ENCODE results near the gene MAN2C1.

The MAN2C1 gene

DNA sequence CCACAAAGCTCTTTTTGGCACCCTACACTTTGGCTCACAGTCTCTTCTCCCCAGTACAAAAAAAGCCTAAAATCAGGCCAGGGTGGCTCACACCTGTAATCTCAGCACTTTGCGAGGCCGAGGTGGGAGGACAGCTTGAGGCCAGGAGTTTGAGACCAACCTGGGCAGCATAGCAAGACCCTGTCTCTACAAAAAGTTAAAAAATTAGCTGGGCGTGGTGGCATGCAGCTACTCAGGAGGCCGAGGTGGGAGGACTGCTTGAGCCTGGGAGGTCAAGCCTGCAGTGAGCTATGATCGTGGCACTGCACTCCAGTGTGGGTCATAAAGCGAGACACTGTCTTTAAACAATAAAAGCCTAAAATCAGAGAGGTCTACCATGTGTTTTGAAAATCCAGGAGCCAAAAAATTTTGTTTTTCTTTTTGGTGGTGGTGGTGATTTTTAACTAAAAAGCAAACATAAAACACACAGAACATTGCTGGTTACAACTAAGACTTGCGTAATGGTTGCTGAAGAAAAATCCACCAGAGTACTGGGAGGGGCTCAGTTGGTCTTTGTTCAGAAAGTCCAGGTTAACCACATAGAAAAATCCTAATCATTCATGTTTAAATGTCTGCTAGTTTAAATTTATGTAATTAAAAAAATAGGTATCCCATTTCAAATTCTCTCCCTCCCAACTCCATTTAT, 1.6 kb upstream of the MAN2C1 start:
- Histone ChIP-seq H3K9me3 (ENCODE audit: control insufficient read depth, insufficient read depth, low read depth, low read length) (no peaks in the 10 kb centered on the region), H3K36me3 (ENCODE audit: control insufficient read depth in 2 of 2, insufficient read depth in 1 of 2, low read length in 2 of 2) (peaks cover 49 to 56% of the 10 kb centered on the region in 2 experiments), H3K4me1 (ENCODE audit: control insufficient read depth, insufficient read depth, low read length) (peaks cover 8% of the 10 kb centered on the region), H3K27ac (ENCODE audit: extremely low read depth, low read depth, low read length) (no peak overlapping the region), H3K4me3 (ENCODE audit: low read depth, low read length) (no peak overlapping the region)
- POLR2A ChIA-PET = interaction anchor here (0.5 to 5.8 kb wide), 9 partner anchors 17 to 521 kb away, joined by 3 to 242 read pairs (median 5); partner anchors contain the start of genes COMMD4, IMP3 and SIN3A
- CTCF ChIA-PET = interaction anchor here (0.6 to 5.3 kb wide), 12 partner anchors 12 to 432 kb away, joined by 3 to 66 read pairs (median 5); partner anchors contain the start of gene SNX33
- peak; percentile 98 for TF ChIP-seq ZNF121 (tag by site-specific recombination; IDR thresholded peaks at IDR 0.05)
- TF ChIP-seq, protein P1, sequence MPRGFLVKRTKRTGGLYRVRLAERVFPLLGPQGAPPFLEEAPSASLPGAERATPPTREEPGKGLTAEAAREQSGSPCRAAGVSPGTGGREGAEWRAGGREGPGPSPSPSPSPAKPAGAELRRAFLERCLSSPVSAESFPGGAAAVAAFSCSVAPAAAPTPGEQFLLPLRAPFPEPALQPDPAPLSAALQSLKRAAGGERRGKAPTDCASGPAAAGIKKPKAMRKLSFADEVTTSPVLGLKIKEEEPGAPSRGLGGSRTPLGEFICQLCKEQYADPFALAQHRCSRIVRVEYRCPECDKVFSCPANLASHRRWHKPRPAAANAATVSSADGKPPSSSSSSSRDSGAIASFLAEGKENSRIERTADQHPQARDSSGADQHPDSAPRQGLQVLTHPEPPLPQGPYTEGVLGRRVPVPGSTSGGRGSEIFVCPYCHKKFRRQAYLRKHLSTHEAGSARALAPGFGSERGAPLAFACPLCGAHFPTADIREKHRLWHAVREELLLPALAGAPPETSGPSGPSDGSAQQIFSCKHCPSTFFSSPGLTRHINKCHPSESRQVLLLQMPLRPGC (tag by site-specific recombination; IDR thresholded peaks at IDR 0.05) = no peak

DNA sequence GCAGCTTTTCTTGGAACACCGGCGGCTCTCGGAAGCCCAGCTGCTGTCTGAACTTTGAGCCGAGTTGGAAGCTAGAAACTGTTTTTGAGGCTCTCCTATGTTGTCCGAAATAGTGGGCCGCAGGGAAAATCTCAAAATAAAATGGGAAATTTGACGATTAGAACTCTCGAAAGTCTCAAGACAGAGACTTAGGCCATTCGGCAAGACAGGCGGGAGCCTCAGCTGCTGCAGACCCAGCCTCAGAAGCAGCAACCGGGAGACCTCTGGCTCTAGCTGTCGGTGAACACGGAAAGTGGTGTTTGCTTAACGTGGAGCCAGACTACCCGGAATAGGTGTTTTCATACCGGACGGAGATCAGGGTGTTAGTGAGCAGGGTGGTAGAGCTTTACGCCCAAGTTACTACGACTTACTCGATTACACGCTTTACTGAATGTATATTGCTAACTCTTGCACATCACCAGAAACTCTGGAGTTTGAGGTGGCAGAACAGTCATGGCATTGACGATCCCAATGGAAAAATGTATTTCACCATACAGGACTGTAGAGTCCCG, 357 bp upstream of the MAN2C1 start:
- TF ChIP-seq, protein P2, sequence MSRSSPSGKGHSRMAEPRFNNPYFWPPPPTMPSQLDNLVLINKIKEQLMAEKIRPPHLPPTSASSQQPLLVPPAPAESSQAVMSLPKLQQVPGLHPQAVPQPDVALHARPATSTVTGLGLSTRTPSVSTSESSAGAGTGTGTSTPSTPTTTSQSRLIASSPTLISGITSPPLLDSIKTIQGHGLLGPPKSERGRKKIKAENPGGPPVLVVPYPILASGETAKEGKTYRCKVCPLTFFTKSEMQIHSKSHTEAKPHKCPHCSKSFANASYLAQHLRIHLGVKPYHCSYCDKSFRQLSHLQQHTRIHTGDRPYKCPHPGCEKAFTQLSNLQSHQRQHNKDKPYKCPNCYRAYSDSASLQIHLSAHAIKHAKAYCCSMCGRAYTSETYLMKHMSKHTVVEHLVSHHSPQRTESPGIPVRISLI (tag by site-specific recombination; IDR thresholded peaks at IDR 0.05) = no peak
- peak; percentile 49; the same call in 1 of the 2 replicates for TF ChIP-seq ZNF16 (tag by site-specific recombination; IDR thresholded peaks at IDR 0.05; ENCODE audit: low read depth)
- 0 out of 2 replicates have a peak, but pooled peaks have one; percentile 15 for TF ChIP-seq ZFP37 (tag by site-specific recombination; IDR thresholded peaks at IDR 0.05)
- TF ChIP-seq ZNF24 (tag by site-specific recombination; IDR thresholded peaks at IDR 0.05) = peak; percentile 21; the same call in 1 of the 2 replicates
- peak; percentile 97 for TF ChIP-seq ZNF600 (tag by site-specific recombination; IDR thresholded peaks at IDR 0.05)
- TF ChIP-seq, protein P3, sequence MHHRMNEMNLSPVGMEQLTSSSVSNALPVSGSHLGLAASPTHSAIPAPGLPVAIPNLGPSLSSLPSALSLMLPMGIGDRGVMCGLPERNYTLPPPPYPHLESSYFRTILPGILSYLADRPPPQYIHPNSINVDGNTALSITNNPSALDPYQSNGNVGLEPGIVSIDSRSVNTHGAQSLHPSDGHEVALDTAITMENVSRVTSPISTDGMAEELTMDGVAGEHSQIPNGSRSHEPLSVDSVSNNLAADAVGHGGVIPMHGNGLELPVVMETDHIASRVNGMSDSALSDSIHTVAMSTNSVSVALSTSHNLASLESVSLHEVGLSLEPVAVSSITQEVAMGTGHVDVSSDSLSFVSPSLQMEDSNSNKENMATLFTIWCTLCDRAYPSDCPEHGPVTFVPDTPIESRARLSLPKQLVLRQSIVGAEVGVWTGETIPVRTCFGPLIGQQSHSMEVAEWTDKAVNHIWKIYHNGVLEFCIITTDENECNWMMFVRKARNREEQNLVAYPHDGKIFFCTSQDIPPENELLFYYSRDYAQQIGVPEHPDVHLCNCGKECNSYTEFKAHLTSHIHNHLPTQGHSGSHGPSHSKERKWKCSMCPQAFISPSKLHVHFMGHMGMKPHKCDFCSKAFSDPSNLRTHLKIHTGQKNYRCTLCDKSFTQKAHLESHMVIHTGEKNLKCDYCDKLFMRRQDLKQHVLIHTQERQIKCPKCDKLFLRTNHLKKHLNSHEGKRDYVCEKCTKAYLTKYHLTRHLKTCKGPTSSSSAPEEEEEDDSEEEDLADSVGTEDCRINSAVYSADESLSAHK (tag by site-specific recombination; IDR thresholded peaks at IDR 0.05) = peak; percentile 93
- 0 out of 2 replicates have a peak, but pooled peaks have one; percentile 2 for TF ChIP-seq ZNF843 (tag by site-specific recombination; IDR thresholded peaks at IDR 0.05)
- TF ChIP-seq ZBTB20 (tag by site-specific recombination; IDR thresholded peaks at IDR 0.05) = peak; percentile 93
- TF ChIP-seq, protein P4, sequence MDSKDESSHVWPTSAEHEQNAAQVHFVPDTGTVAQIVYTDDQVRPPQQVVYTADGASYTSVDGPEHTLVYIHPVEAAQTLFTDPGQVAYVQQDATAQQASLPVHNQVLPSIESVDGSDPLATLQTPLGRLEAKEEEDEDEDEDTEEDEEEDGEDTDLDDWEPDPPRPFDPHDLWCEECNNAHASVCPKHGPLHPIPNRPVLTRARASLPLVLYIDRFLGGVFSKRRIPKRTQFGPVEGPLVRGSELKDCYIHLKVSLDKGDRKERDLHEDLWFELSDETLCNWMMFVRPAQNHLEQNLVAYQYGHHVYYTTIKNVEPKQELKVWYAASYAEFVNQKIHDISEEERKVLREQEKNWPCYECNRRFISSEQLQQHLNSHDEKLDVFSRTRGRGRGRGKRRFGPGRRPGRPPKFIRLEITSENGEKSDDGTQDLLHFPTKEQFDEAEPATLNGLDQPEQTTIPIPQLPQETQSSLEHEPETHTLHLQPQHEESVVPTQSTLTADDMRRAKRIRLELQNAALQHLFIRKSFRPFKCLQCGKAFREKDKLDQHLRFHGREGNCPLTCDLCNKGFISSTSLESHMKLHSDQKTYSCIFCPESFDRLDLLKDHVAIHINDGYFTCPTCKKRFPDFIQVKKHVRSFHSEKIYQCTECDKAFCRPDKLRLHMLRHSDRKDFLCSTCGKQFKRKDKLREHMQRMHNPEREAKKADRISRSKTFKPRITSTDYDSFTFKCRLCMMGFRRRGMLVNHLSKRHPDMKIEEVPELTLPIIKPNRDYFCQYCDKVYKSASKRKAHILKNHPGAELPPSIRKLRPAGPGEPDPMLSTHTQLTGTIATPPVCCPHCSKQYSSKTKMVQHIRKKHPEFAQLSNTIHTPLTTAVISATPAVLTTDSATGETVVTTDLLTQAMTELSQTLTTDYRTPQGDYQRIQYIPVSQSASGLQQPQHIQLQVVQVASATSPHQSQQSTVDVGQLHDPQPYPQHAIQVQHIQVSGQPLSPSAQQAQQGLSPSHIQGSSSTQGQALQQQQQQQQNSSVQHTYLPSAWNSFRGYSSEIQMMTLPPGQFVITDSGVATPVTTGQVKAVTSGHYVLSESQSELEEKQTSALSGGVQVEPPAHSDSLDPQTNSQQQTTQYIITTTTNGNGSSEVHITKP (tag by site-specific recombination; IDR thresholded peaks at IDR 0.05) = no peak
- TF ChIP-seq ZFHX2 (tag by site-specific recombination; conservative IDR thresholded peaks at IDR 0.05) = no peak
- 0 out of 2 replicates have a peak, but pooled peaks have one; percentile 63 for TF ChIP-seq ZXDB (tag by site-specific recombination; IDR thresholded peaks at IDR 0.05)
- TF ChIP-seq, protein P1 (tag by site-specific recombination; IDR thresholded peaks at IDR 0.05) = 0 out of 2 replicates have a peak, but pooled peaks have one; percentile 11
- TF ChIP-seq, protein P5, sequence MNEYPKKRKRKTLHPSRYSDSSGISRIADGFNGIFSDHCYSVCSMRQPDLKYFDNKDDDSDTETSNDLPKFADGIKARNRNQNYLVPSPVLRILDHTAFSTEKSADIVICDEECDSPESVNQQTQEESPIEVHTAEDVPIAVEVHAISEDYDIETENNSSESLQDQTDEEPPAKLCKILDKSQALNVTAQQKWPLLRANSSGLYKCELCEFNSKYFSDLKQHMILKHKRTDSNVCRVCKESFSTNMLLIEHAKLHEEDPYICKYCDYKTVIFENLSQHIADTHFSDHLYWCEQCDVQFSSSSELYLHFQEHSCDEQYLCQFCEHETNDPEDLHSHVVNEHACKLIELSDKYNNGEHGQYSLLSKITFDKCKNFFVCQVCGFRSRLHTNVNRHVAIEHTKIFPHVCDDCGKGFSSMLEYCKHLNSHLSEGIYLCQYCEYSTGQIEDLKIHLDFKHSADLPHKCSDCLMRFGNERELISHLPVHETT (tag by site-specific recombination; IDR thresholded peaks at IDR 0.05) = 0 out of 2 replicates have a peak, but pooled peaks have one; percentile 82
- TF ChIP-seq ZNF335 (tag by site-specific recombination; conservative IDR thresholded peaks at IDR 0.05) = peak; percentile 87
- TF ChIP-seq KLF16 (tag by site-specific recombination; IDR thresholded peaks at IDR 0.05) = no peak
- Histone ChIP-seq H3K4me1 (ENCODE audit: control insufficient read depth, insufficient read depth, low read length) (peaks cover 8% of the 10 kb centered on the region), H3K36me3 (ENCODE audit: control insufficient read depth in 2 of 2, insufficient read depth in 1 of 2, low read length in 2 of 2) (peaks cover 39 to 57% of the 10 kb centered on the region in 2 experiments), H3K27ac (ENCODE audit: extremely low read depth, low read depth, low read length) (peak overlapping the region; percentile 81), H3K4me3 (ENCODE audit: low read depth, low read length) (peak overlapping the region; percentile 88), H3K9me3 (ENCODE audit: control insufficient read depth, insufficient read depth, low read depth, low read length) (no peaks in the 10 kb centered on the region)
- ChIA-PET CTCF (interaction anchor here (0.6 to 5.3 kb wide), 26 partner anchors 8 to 598 kb away, joined by 3 to 66 read pairs (median 8); partner anchors contain the start of genes COMMD4, IMP3, SIN3A and SNX33), POLR2A (interaction anchor here (0.7 to 5.8 kb wide), 35 partner anchors 9 to 457 kb away, joined by 3 to 242 read pairs (median 5); partner anchors contain the start of genes COMMD4, IMP3, NEIL1 and PPCDC)
